HG03432 (cell line): ENCODE measurements around the gene TPRX1.
"Not testable (repeated sequence)": the region's sequence is repeated elsewhere in the genome, so short reads cannot be mapped to it uniquely, and the experiment has no call there.

Source experiments
- ATAC-seq: cut with Tn5 transposase; IDR thresholded peaks from one replicate; pipeline ENCODE4 v1.9.1; 2021; ENCODE audit warnings: mild to moderate bottlenecking, moderate library complexity; ENCODE audit not compliant: unreplicated experiment

TPRX1 gene

DNA sequence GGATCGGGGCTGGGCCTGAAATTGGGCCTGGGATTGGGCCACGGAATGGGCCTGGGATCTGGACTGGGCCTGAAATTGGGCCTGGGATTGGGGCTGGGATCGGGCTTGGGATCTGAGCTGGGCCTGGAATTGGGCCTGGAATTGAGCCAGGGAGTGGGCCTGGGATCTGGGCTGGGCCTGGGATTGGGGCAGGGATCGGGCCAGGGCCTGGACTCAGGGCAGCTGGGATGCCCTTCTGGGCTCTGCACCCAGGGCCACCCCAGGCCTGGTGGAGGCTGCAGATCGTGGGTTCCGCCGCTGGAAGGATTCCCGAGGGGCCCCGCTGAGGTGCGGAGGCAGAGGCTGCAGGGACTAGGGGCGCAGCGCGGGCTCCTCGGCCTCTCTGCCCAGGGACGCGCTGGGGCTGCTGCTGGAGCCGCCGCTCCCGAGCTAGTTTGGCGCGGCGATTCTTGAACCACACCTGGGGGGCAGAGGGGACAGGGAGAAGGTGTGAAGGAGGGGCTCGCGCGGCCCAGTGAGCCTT, 1.8 kb downstream of the TPRX1 start:
- ATAC-seq: no peak

DNA sequence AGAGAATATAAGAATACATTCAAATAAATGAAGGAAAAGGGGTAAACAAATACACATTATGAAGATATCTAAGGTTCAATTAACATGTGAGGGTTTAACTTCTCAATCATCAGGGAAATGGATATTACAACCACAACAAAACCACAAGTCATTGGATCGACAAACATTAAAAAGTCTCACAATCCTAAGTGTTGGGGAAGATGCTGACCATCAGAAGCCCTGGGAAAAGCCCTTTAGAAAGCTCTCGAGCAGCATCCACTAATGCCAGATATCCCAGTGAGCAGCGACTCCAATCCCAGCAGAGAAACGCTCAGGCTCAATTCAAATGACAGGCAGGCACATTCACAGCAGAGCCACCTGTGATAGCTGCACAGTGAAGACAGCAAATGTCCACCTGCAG, 3.1 kb downstream of the TPRX1 start:
- ATAC-seq: no peak

DNA sequence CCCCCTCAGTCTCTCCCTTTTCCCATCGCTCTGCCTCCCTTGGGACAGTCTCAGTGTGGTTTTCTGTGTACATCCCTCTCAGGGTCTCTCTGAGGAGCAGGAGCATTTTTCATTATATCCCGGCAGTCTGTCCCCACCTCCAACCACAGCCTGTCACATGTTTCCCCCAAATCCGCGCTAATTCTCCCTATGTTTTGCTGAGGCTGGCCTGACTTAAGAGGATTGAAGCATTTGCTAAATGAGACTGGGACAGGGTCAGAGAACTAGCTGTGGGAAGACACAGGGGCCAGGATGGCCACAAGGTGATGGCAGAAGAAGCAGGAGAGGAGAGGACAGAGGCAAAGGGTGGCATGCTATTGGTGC, 5.5 kb downstream of the TPRX1 start:
- ATAC-seq: no peak

- no peak for ATAC-seq
Measured at GRCh38 chr19:47797996-47798903, 6.1 kb downstream of the TPRX1 start.

DNA sequence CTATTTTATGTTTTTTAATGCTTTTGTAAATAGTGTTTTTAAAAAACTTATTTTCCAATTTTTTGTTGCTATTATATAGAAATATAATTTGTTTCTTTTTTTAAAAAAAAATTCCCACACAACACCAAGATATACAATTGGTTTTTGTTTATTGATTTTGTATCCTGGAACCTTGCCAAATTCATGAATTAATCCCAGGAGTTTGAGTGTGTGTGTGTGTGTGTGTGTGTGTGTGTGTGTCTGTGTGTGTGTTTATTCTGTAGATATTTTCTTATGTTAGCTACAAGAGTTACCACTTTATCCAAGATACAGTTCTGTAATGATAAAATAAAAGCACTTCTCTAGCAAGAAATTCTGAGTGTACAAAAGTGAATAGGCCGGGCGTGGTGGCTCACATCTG, 7.6 kb downstream of the TPRX1 start:
- ATAC-seq: no peak

- no peak for ATAC-seq
Measured at GRCh38 chr19:47794526-47794925, 9.8 kb downstream of the TPRX1 start.

DNA sequence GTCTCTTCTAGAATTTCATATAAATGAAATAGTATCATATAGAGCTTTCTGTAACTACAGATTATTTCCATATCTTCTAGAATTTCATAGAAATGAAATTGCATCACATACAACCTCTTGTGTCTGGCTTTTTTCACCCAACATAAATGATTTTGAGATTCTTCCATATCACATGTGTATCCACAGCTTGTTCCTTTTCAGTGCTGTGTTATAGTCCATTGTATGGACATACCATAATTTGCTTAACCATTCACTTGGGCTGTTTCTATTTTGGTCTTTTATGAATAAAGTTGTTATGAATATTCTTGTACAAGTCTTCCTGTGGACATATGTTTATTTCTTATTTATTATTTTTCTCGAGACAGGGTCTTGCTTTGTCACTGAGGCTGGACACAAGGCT, 11.7 kb downstream of the TPRX1 start:
- no peak for ATAC-seq

GRCh38 chr19:47790398-47790814, 13.9 kb downstream of the TPRX1 start:
- no peak for ATAC-seq

- not testable (repeated sequence) for ATAC-seq
Measured at GRCh38 chr19:47789811-47790210, 14.5 kb downstream of the TPRX1 start.

GRCh38 chr19:47787307-47787706, 17.0 kb downstream of the TPRX1 start:
- ATAC-seq: not testable (repeated sequence)

DNA sequence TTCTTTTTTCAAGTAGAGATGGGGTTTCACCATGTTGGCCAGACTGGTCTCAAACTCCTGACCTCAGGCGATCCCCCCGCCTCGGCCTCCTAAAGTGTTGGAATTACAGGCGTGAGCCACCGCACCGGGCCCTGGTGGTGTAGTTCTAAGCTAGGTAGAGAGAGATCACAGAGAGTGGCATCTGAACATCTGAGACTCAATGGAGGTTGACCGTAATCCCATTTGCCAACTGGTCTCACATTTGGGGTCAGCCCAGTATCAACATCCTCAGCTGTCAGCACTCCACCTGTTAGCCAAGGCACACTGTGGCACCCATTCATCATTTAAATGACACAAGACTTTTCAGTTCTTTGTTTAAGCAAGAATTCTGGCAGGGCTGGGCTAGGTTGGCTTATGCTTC, 17.8 kb downstream of the TPRX1 start:
- ATAC-seq: no peak

- no peak for ATAC-seq
Measured at GRCh38 chr19:47781590-47782262, 22.6 kb downstream of the TPRX1 start.

- ATAC-seq: no peak
Measured at GRCh38 chr19:47780215-47780551, 24.2 kb downstream of the TPRX1 start.

GRCh38 chr19:47779524-47780214, 24.7 kb downstream of the TPRX1 start:
- no peak for ATAC-seq

- no peak for ATAC-seq
Measured at GRCh38 chr19:47778954-47779351, 25.4 kb downstream of the TPRX1 start.

DNA sequence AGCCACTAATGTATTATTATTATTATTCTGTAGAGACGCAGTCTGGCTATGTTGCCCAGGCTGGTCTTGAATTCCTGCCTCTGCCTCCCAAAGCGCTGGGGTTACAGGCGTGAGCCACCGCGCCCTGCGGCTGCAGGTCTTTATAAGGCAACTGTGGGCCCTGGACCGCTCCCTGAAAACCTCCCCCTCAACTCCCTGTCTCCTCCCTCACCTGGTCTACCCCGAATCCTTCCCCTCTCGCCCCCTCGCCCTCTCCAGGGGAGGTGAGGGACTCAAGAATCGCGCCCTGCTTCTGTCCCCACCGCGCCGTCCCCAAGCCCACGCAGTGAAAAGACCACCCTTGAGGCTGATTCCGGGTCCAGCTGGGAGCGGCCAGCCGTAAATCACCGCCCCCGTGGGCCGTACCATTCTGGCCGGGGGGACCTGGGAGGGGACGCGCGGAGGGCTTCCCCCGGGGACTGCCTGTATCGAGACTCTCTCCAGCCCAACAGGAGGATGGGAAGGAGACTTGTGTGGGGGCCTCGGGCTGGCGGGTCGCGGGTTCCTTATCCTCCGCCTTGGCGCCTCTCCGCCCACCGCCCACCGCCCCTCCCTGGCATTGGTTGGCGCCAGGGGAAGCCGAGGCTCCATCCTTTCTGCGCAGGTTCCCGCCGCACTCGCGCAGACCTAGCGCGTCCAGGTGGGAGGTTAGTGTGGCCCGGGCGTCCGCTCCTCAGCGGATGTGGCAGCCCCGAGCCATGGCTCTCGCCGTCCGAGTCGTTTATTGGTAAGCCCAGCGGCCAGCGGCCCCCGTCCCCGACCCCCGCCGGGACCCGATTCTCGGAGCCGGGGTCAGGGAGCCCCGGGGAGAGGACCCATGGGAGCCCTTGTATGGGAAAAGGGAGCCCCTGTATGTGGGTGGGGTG, 26.1 kb downstream of the TPRX1 start, which contains the start of gene SELENOW:
TSS of gene SELENOW (plus strand) at position 655 of the 905 bp plus-strand sequence. CDS start at position 738, 83 bp downstream.
- ATAC-seq: peak; percentile 83

- ATAC-seq: not testable (repeated sequence)
Measured at GRCh38 chr19:47777245-47778048, 26.9 kb downstream of the TPRX1 start.

GRCh38 chr19:47776568-47776967, 27.8 kb downstream of the TPRX1 start:
- ATAC-seq: no peak

- ATAC-seq: not testable (repeated sequence)
Measured at GRCh38 chr19:47771291-47771690, 33.1 kb downstream of the TPRX1 start.

GRCh38 chr19:47769534-47769933, 34.8 kb downstream of the TPRX1 start:
- ATAC-seq: no peak
